ENCODE results near the gene PDS5B.
"Not testable (repeated sequence)": the region's sequence is repeated elsewhere in the genome, so short reads cannot be mapped to it uniquely, and the experiment has no call there.

Gene PDS5B

GRCh38 chr13:32821149-32821688, 235.0 kb downstream of the PDS5B start:
- DNase-seq = no peak

- no peak for DNase-seq
Observed at GRCh38 chr13:32822771-32823170, 236.5 kb downstream of the PDS5B start.

- no peak for DNase-seq
Observed at GRCh38 chr13:32823597-32823996, 237.3 kb downstream of the PDS5B start.

GRCh38 chr13:32824061-32824460, 237.8 kb downstream of the PDS5B start:
- no peak for DNase-seq

GRCh38 chr13:32824675-32825074, 238.4 kb downstream of the PDS5B start:
- no peak for DNase-seq

- no peak for DNase-seq
Observed at GRCh38 chr13:32825481-32825880, 239.2 kb downstream of the PDS5B start.

- not testable (repeated sequence) for DNase-seq
Observed at GRCh38 chr13:32826372-32826771, 240.1 kb downstream of the PDS5B start.

Data from T-helper 9 cell (primary cell).